ENCODE data around the gene ACTL10. TPM values are rescaled to one million over a fixed set of nuclear protein-coding genes. Genes with fewer than 3 reads are reported as not detected.

ACTL10 gene
- polyA plus RNA-seq, 2 of the 4 experiments (the other 2 are of a cell fraction), result not detected

- POLR2A ChIA-PET, result no interaction called here
- H3K4me1 ChIP-seq, result peaks cover 6% of the 10 kb centered on the region
- WGBS (ENCODE audit: missing lambda C conversion rate), result 99% methylated on average over 4 of the region's 4 CpGs
- DNase-seq (ENCODE audit: low read depth in 1 of 2, low spot score in 1 of 2) (no peak), ATAC-seq (no peak), FAIRE-seq (no peak)
- H3K4me3 ChIP-seq, result no peak overlapping the region
- no peak overlapping the region for H3K27ac ChIP-seq
- CTCF ChIA-PET, result interaction anchor here (1.2 to 1.7 kb wide), 2 partner anchors 17 to 201 kb away, joined by 4 to 5 read pairs; no protein-coding TSS in a partner anchor
- no peaks in the 10 kb centered on the region for H3K9me3 ChIP-seq
- no peak overlapping the region for H3K4me2 ChIP-seq
- TF ChIP-seq CHD2 (IDR thresholded peaks at IDR 0.05; ENCODE audit: low read length, partially characterized antibody), result no peak
- TF ChIP-seq NPAS2 (CRISPR knock-in tag; IDR thresholded peaks at IDR 0.05; ENCODE audit: borderline replicate concordance), result no peak
- no peak for TF ChIP-seq RCOR1 (IDR thresholded peaks at IDR 0.05; ENCODE audit: low read depth, low read length)
Measured at GRCh38 chr20:33658929-33659328, 7.8 kb upstream of the ACTL10 start.

GRCh38 chr20:33659341-33660034, 7.3 kb upstream of the ACTL10 start:
- CTCF ChIA-PET, result interaction anchor here (1.2 to 1.7 kb wide), 2 partner anchors 17 to 202 kb away, joined by 4 to 5 read pairs; no protein-coding TSS in a partner anchor
- TF ChIP-seq ZSCAN20 (CRISPR knock-in tag; IDR thresholded peaks at IDR 0.05), result no peak
- TF ChIP-seq RAD21 (conservative IDR thresholded peaks at IDR 0.05 in 1 of 2, IDR thresholded peaks at IDR 0.05 in 1 of 2), result no peak
- TF ChIP-seq PBX3 (IDR thresholded peaks at IDR 0.05), result no peak
- TF ChIP-seq CHD2 (IDR thresholded peaks at IDR 0.05; ENCODE audit: low read length, partially characterized antibody), result no peak
- TF ChIP-seq FOSL2 (IDR thresholded peaks at IDR 0.05), result no peak
- TF ChIP-seq FOSL2 (CRISPR knock-in tag; IDR thresholded peaks at IDR 0.05), result no peak
- TF ChIP-seq HES2 (IDR thresholded peaks at IDR 0.05), result no peak
- no peak for TF ChIP-seq RFX5 (IDR thresholded peaks at IDR 0.05)
- TF ChIP-seq HMGXB4 (CRISPR knock-in tag; IDR thresholded peaks at IDR 0.05; ENCODE audit: borderline replicate concordance), result no peak
- TF ChIP-seq FOXS1 (CRISPR knock-in tag; IDR thresholded peaks at IDR 0.05), result no peak
- TF ChIP-seq RCOR1 (IDR thresholded peaks at IDR 0.05; ENCODE audit: low read depth, low read length), result no peak
- TF ChIP-seq CBX8 (IDR thresholded peaks at IDR 0.05), result no peak

GRCh38 chr20:33660035-33660684, 6.6 kb upstream of the ACTL10 start:
- ATAC-seq (no peak), FAIRE-seq (no peak), DNase-seq (ENCODE audit: low read depth in 1 of 2, low spot score in 1 of 2) (no peak)
- POLR2A ChIA-PET, result no interaction called here
- Histone ChIP-seq H3K4me2 (no peak overlapping the region), H3K9me3 (no peaks in the 10 kb centered on the region), H3K4me3 (no peak overlapping the region), H3K27ac (no peak overlapping the region), H3K4me1 (peaks cover 15% of the 10 kb centered on the region)
- CTCF ChIA-PET, result interaction anchor here (0.6 kb wide), 1 partner anchor 454 kb away, joined by 3 read pairs; no protein-coding TSS in a partner anchor
- whole genome bisulfite sequencing (ENCODE audit: missing lambda C conversion rate), result 89% methylated on average over 17 of the region's 21 CpGs
- no peak for TF ChIP-seq CHD4 (IDR thresholded peaks at IDR 0.05; ENCODE audit: borderline replicate concordance)
- no peak for TF ChIP-seq CHD2 (IDR thresholded peaks at IDR 0.05; ENCODE audit: low read length, partially characterized antibody)
- TF ChIP-seq ZFP36 (IDR thresholded peaks at IDR 0.05; ENCODE audit: borderline replicate concordance, partially characterized antibody), result no peak
- TF ChIP-seq RAD21 (conservative IDR thresholded peaks at IDR 0.05 in 1 of 2, IDR thresholded peaks at IDR 0.05 in 1 of 2), result no peak
- no peak for TF ChIP-seq MAFK (IDR thresholded peaks at IDR 0.05; ENCODE audit: partially characterized antibody)
- TF ChIP-seq E2F6 (IDR thresholded peaks at IDR 0.05; ENCODE audit: borderline replicate concordance, low read depth), result no peak
- TF ChIP-seq HMGXB4 (CRISPR knock-in tag; IDR thresholded peaks at IDR 0.05; ENCODE audit: borderline replicate concordance), result no peak
- no peak for TF ChIP-seq MYC (IDR thresholded peaks at IDR 0.05; ENCODE audit: borderline replicate concordance, low read length)
- no peak for TF ChIP-seq MAZ (IDR thresholded peaks at IDR 0.05; ENCODE audit: borderline replicate concordance, low read depth, low read length)
- no peak for TF ChIP-seq ZNF302 (CRISPR knock-in tag; IDR thresholded peaks at IDR 0.05)
- no peak for TF ChIP-seq NPAS2 (CRISPR knock-in tag; IDR thresholded peaks at IDR 0.05; ENCODE audit: borderline replicate concordance)
- no peak for TF ChIP-seq TFCP2L1 (CRISPR knock-in tag; IDR thresholded peaks at IDR 0.05)
- TF ChIP-seq GATA3 (IDR thresholded peaks at IDR 0.05; ENCODE audit: borderline replicate concordance), result no peak
- TF ChIP-seq JUNB (IDR thresholded peaks at IDR 0.05), result no peak
- no peak for TF ChIP-seq TP53 (CRISPR knock-in tag; IDR thresholded peaks at IDR 0.05)
- TF ChIP-seq USF2 (IDR thresholded peaks at IDR 0.05), result no peak
- no peak for TF ChIP-seq CBX8 (IDR thresholded peaks at IDR 0.05)

More at GRCh38 chr20:33659341-33660034, 7.3 kb upstream of the ACTL10 start:
- DNase-seq (ENCODE audit: low read depth in 1 of 2, low spot score in 1 of 2) (no peak), FAIRE-seq (no peak), ATAC-seq (no peak)
- H3K4me1 ChIP-seq, result peaks cover 12% of the 10 kb centered on the region
- POLR2A ChIA-PET, result no interaction called here
- H3K27ac ChIP-seq, result no peak overlapping the region
- H3K9me3 ChIP-seq, result no peaks in the 10 kb centered on the region
- no peak overlapping the region for H3K4me3 ChIP-seq
- no peak overlapping the region for H3K4me2 ChIP-seq
- 95% methylated on average over 14 of the region's 32 CpGs for WGBS (ENCODE audit: missing lambda C conversion rate)

Measured in A549 (cell line).